Raji (cell line): ENCODE measurements around the gene PCDHA3.
"Not testable (repeated sequence)": the region's sequence is repeated elsewhere in the genome, so short reads cannot be mapped to it uniquely, and the experiment has no call there.

Experiments
- POLR2A ChIP-seq: IDR thresholded peaks from 2 replicates; pipeline ENCODE4 v1.6.1; 2011; ENCODE audit warnings: low read depth, low read length, control low read depth; ENCODE audit not compliant: insufficient read depth

Gene PCDHA3

DNA sequence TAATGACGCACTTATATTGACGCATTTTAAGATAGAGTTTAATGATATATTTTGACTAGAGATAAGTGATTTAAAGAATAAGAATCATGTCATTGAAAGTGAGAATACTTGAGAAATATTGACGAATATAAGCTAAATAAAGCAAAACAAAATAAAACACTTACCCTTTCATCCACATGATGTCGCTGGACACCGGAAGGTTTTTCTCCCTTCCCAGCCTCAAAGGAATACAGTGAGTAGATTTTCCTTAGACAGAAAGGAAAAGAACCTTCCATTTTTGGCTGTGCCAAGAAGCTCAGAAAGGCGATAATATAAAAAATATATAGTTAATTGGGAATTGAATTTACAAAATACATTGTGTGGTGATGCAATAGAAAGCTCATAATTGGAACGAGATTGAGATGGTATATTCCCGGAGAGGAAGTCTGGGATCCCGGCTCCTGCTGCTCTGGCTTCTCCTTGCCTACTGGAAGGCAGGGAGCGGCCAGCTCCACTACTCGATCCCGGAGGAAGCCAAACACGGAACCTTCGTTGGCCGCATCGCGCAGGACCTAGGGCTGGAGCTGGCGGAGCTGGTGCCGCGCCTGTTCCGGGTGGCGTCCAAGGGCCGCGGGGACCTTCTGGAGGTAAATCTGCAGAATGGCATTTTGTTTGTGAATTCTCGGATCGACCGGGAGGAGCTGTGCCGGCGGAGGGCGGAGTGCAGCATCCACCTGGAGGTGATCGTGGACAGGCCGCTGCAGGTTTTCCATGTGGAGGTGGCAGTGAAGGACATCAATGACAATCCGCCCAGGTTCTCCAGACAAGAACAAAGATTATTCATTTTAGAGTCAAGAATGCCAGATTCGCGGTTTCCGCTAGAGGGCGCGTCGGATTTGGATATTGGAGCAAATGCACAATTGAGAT is 20.8 kb downstream of the PCDHA3 start, which contains the start of gene PCDHA5:
Gene PCDHA5 (plus strand): TSS at position 239 of the 906 bp plus-strand sequence.
- TF ChIP-seq POLR2A: no peak

DNA sequence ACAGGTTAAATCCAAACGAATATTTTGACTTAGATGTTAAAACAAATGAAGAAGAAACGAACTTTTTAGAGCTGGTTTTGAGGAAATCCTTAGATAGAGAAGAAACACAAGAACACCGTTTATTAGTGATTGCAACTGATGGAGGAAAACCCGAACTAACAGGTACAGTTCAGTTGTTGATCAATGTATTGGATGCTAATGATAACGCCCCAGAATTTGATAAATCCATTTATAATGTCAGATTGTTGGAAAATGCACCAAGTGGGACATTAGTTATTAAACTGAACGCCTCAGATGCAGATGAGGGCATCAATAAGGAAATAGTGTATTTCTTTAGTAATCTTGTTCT is 21.4 kb downstream of the PCDHA3 start:
- no peak for TF ChIP-seq POLR2A

- TF ChIP-seq POLR2A: no peak
Measured at GRCh38 chr5:140823475-140823874, 22.6 kb downstream of the PCDHA3 start.

DNA sequence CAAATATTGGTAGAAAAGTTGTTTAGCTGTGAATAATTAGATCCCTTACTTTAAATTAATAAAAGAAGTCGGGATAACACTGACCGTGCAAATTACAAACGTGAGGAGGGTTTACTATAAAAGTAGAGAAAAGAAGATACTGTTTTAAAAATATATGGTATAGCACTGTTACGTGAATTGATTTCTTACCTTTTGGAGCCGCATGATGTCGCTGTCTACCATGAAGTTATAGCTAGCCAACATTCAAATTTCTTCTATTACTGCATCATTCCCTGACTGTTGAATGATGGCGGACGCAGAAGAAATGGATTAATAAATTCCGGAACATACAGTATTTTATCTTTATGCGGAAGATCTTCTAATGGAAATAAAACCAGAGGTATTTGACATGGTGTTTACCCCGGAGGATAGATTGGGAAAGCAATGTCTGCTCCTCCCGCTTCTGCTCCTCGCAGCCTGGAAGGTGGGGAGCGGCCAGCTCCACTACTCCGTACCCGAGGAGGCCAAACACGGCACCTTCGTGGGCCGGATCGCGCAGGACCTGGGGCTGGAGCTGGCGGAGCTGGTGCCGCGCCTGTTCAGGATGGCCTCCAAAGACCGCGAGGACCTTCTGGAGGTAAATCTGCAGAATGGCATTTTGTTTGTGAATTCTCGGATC is 27.0 kb downstream of the PCDHA3 start, which contains the start of gene PCDHA6:
Gene PCDHA6 (plus strand): TSS at position 257 of the 658 bp plus-strand sequence. CDS start 132 bp downstream, at position 389.
- TF ChIP-seq POLR2A: no peak

- TF ChIP-seq POLR2A: no peak
Measured at GRCh38 chr5:140828362-140828737, 27.5 kb downstream of the PCDHA3 start.

DNA sequence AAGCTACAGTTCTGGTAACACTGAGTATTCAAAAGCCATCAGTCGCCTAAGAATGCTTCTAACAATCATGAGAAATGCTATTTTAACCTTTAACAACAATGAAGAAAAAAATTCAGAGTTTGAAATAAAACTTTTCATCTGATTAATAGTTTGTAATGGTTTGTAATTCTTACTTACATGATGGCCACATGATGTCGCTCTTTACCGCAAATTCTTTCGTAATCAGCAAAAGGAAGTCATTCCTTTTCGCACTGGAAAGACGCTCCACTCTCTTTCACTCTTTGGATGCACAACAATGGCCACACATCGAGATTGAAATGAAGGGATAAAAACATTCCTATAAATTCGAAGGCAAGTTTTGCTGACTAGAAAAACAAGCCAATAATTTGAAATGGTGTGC is 33.1 kb downstream of the PCDHA3 start, which contains the start of gene PCDHA7:
Gene PCDHA7 (plus strand): TSS at position 277 of the 400 bp plus-strand sequence. CDS start 115 bp downstream, at position 392.
- no peak for TF ChIP-seq POLR2A

GRCh38 chr5:140835622-140836510 is 35.0 kb downstream of the PCDHA3 start:
- TF ChIP-seq POLR2A: no peak

DNA sequence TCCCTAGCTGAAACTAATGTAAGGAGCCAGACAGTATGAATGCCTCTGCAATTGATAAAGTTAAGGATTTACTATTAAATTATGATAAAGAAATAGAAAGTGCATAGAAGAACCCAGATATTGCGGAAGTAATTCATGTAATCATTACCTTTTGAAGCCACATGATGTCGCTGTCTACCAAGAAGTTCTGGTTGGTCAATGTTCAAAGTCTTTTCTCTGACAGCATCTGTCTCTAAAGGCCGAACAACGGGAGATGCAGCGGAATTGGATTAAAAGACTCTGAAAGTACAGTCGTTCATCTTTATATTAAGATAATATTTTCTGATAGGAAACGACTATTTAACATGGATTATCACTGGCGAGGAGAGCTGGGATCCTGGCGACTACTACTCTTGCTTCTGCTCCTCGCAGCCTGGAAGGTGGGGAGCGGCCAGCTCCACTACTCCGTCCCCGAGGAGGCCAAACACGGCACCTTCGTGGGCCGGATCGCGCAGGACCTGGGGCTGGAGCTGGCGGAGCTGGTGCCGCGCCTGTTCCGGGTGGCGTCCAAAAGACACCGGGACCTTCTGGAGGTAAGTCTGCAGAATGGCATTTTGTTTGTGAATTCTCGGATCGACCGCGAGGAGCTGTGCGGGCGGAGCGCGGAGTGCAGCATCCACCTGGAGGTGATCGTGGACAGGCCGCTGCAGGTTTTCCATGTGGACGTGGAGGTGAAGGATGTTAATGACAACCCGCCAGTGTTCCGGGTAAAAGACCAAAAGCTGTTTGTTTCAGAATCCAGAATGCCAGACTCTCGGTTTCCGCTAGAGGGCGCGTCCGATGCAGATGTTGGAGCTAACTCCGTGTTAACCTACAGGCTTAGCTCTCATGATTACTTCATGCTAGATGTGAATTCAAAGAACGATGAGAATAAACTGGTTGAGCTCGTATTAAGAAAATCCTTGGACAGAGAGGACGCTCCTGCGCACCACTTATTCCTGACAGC is 40.4 kb downstream of the PCDHA3 start, which contains the start of gene PCDHA8:
Gene PCDHA8 (plus strand): TSS at position 210 of the 985 bp plus-strand sequence. CDS start 135 bp downstream, at position 345.
- TF ChIP-seq POLR2A: no peak

DNA sequence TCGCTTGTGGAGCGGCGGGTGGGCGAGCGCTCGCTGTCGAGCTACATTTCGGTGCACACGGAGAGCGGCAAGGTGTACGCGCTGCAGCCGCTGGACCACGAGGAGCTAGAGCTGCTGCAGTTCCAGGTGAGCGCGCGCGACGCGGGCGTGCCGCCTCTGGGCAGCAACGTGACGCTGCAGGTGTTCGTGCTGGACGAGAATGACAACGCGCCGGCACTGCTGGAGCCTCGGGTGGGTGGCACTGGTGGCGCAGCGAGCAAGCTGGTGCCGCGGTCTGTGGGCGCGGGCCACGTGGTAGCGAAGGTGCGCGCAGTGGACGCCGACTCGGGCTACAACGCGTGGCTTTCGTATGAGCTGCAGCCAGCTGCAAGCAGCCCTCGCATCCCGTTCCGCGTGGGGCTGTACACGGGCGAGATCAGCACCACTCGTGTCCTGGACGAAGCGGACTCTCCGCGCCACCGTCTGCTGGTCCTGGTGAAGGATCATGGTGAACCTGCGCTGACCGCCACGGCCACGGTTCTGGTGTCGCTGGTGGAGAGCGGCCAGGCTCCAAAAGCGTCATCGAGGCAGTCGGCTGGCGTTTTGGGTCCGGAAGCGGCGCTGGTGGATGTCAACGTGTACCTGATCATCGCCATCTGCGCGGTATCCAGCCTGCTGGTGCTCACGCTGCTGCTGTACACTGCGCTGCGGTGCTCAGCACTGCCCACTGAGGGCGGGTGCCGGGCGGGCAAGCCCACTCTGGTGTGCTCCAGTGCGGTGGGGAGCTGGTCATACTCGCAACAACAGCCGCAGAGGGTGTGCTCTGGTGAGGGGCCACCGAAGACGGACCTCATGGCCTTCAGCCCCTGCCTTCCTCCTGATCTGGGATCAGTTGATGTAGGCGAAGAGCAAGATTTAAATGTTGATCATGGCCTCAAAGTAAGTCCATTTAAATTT is 42.2 kb downstream of the PCDHA3 start:
- no peak for TF ChIP-seq POLR2A

GRCh38 chr5:140848139-140849102 is 47.6 kb downstream of the PCDHA3 start, which contains the start of gene PCDHA9:
PCDHA9 (plus strand) TSS chr5:140848382; CDS start chr5:140848496, 114 bp downstream.
- TF ChIP-seq POLR2A: not testable (repeated sequence)
